Naive thymus-derived CD8-positive, alpha-beta T cell (primary cell): ENCODE results near the gene DNAJA1. TPM values are rescaled to one million over a fixed set of nuclear protein-coding genes. Genes with fewer than 3 reads are reported as not detected.
"Not testable (repeated sequence)": the region's sequence is repeated elsewhere in the genome, so short reads cannot be mapped to it uniquely, and the experiment has no call there.

ENCODE experiments used
- ATAC-seq, 2 donors: fragments of 150-1000 bp; cut with Tn5 transposase in 1 of 2; sonication (Bioruptor Pico), chemical (Tn5 transposase) in 1 of 2; 1 replicate in 1 of 2; 2 replicates in 1 of 2; pipeline ENCODE4 v1.10.0; 2021; ENCODE audit warnings: mild to moderate bottlenecking in 2 of 2, moderate library complexity in 2 of 2
- POLR2A ChIA-PET: fragments of 350-600 bp; sonication (Branson Sonifier 250); formaldehyde crosslinking; loops from one replicate; lab custom pipeline; 2021; ENCODE audit warnings: antibody characterized with exemption; lab: Charles Lee
- DNase-seq, 10 donors: peaks; one replicate each; pipeline versions ENCODE4 v3.0.0 to v3.0.0-alpha.2; 2020 to 2022
- H3K27ac Mint-ChIP-seq, 10 donors: one replicate each; pipeline ENCODE4 v1.8.0; 2020 to 2022; ENCODE audit warnings: mild to moderate bottlenecking in 10 of 10, mixed read lengths in 10 of 10, moderate library complexity in 4 of 10, inconsistent platforms in 1 of 10
- H3K27me3 Mint-ChIP-seq, 5 donors: one replicate each; pipeline ENCODE4 v1.8.0; 2021 to 2022; ENCODE audit warnings: mixed read lengths in 5 of 5
- H3K36me3 Mint-ChIP-seq, 3 donors: one replicate each; pipeline ENCODE4 v1.8.0; 2020 to 2022; ENCODE audit warnings: mixed read lengths in 3 of 3, mild to moderate bottlenecking in 2 of 3, inconsistent platforms in 1 of 3
- H3K4me1 Mint-ChIP-seq, 4 donors: one replicate each; pipeline ENCODE4 v1.8.0; 2021 to 2022; ENCODE audit warnings: mixed read lengths in 4 of 4
- H3K4me3 Mint-ChIP-seq, 10 donors: one replicate each; pipeline ENCODE4 v1.8.0; 2020 to 2022; ENCODE audit warnings: mild to moderate bottlenecking in 10 of 10, mixed read lengths in 10 of 10, moderate library complexity in 6 of 10, inconsistent platforms in 1 of 10
- H3K9me3 Mint-ChIP-seq, 9 donors: one replicate each; pipeline ENCODE4 v1.8.0; 2020 to 2022; ENCODE audit warnings: mixed read lengths in 9 of 9, mild to moderate bottlenecking in 3 of 9, inconsistent platforms in 1 of 9, moderate library complexity in 1 of 9
- polyA plus RNA-seq, 3 donors: library from polyadenylated mRNA; unstranded; fragments of 300-500 nt; fragmentation: Illumina TruSeq; gene quantifications; one replicate each; pipeline ENCODE4 v1.2.3, GENCODE V29; 2021
- total RNA-seq, 8 experiments: library from RNA in 2 of 8; stranded (reverse) in 2 of 8; gene quantifications; one replicate each; pipeline ENCODE4 v1.2.3 and lab custom pipeline; 2021 to 2026

Gene DNAJA1
- total and polyA plus RNA-seq, 5 experiments from 2014 or later: 62.8 to 101 (median 70.7) TPM

GRCh38 chr9:33049680-33050361 lies 24.7 kb downstream of the DNAJA1 start:
- peak overlapping the region in 5 of 10 donors; percentile 9 to 84 (median 42) for H3K27ac Mint-ChIP-seq
- ATAC-seq (no peak), DNase-seq (no peak)
- H3K4me3 Mint-ChIP-seq: no peak overlapping the region
- H3K9me3 Mint-ChIP-seq: no peaks in the 10 kb centered on the region
- peaks cover 3 to 12% (median 8%) of the 10 kb centered on the region in 4 donors for H3K4me1 Mint-ChIP-seq
- H3K36me3 Mint-ChIP-seq: peaks cover 4 to 76% (median 28%) of the 10 kb centered on the region in 3 donors
- H3K27me3 Mint-ChIP-seq: no peaks in the 10 kb centered on the region
- POLR2A ChIA-PET: no interaction called here

- H3K9me3 Mint-ChIP-seq: no peaks in the 10 kb centered on the region
- no peaks in the 10 kb centered on the region for H3K27me3 Mint-ChIP-seq
- H3K4me1 Mint-ChIP-seq: peaks cover 1 to 8% (median 6%) of the 10 kb centered on the region in 4 donors
- no peak for DNase-seq
- peaks cover 4 to 79% (median 24%) of the 10 kb centered on the region in 3 donors for H3K36me3 Mint-ChIP-seq
- no peak overlapping the region for H3K4me3 Mint-ChIP-seq
- ATAC-seq: no peak
- peak overlapping the region in 1 of 10 donors; percentile 10 for H3K27ac Mint-ChIP-seq
- POLR2A ChIA-PET: no interaction called here
Observed at GRCh38 chr9:33051144-33051543, 26.1 kb downstream of the DNAJA1 start.

- no peak overlapping the region for H3K4me3 Mint-ChIP-seq
- no peaks in the 10 kb centered on the region for H3K9me3 Mint-ChIP-seq
- POLR2A ChIA-PET: no interaction called here
- H3K4me1 Mint-ChIP-seq: peaks cover 5 to 11% (median 6%) of the 10 kb centered on the region in 4 donors
- H3K27ac Mint-ChIP-seq: peak overlapping the region in 6 of 10 donors; percentile 5 to 47 (median 18)
- H3K36me3 Mint-ChIP-seq: peaks cover 0 to 95% (median 29%) of the 10 kb centered on the region in 3 donors
- DNase-seq (no peak), ATAC-seq (no peak)
- H3K27me3 Mint-ChIP-seq: no peaks in the 10 kb centered on the region
Observed at GRCh38 chr9:33065157-33066076, 40.3 kb downstream of the DNAJA1 start.

GRCh38 chr9:33068991-33069390 lies 43.9 kb downstream of the DNAJA1 start:
- POLR2A ChIA-PET: no interaction called here
- no peak for DNase-seq
- Mint-ChIP-seq H3K4me3 (no peak overlapping the region), H3K27ac (peak overlapping the region in 1 of 10 donors; percentile 37), H3K27me3 (no peaks in the 10 kb centered on the region), H3K4me1 (peaks cover 24 to 34% (median 30%) of the 10 kb centered on the region in 4 donors), H3K9me3 (no peaks in the 10 kb centered on the region), H3K36me3 (peaks cover 0 to 96% (median 13%) of the 10 kb centered on the region in 3 donors)
- ATAC-seq: no peak

- DNase-seq (peak; percentile 85 to 98 (median 96)), ATAC-seq (peak; percentile 92 to 95)
- peaks cover 20 to 53% (median 46%) of the 10 kb centered on the region in 4 donors for H3K4me1 Mint-ChIP-seq
- H3K4me3 Mint-ChIP-seq: peak within 1 kb of the TSS; percentile 92 to 100 (median 99)
- POLR2A ChIA-PET: interaction anchor here (0.5 to 2.3 kb wide), 22 partner anchors 9 to 526 kb away, joined by 3 to 19 read pairs (median 3); partner anchors contain the start of genes B4GALT1, BAG1, CHMP5 and DNAJA1
- H3K36me3 Mint-ChIP-seq: peaks cover 0 to 35% (median 0%) of the 10 kb centered on the region in 3 donors
- H3K27ac Mint-ChIP-seq: peak within 1 kb of the TSS; percentile 96 to 100 (median 100)
- no peaks in the 10 kb centered on the region for H3K9me3 Mint-ChIP-seq
- H3K27me3 Mint-ChIP-seq: peaks cover 0 to 2% (median 0%) of the 10 kb centered on the region in 5 donors
Observed at GRCh38 chr9:33076046-33077004, 51.3 kb downstream of the DNAJA1 start, which contains the start of gene SMU1. TSS of gene SMU1 (minus strand) at chr9:33076674. CDS start at chr9:33076608, 66 bp downstream.

- H3K4me1 Mint-ChIP-seq: peaks cover 19 to 39% (median 28%) of the 10 kb centered on the region in 4 donors
- POLR2A ChIA-PET: interaction anchor here (0.6 to 0.7 kb wide), 2 partner anchors 44 to 86 kb away, joined by 3 read pairs; partner anchors contain the start of gene B4GALT1
Observed at GRCh38 chr9:33080534-33080933, 55.5 kb downstream of the DNAJA1 start.

GRCh38 chr9:33081128-33081851 lies 56.2 kb downstream of the DNAJA1 start:
- no peak overlapping the region for H3K27ac Mint-ChIP-seq
- H3K36me3 Mint-ChIP-seq: no peaks in the 10 kb centered on the region
- POLR2A ChIA-PET: interaction anchor here (0.6 kb wide), 1 partner anchor 86 kb away, joined by 3 read pairs; the partner anchor contains the start of gene B4GALT1
- DNase-seq (peak; percentile 16 to 83 (median 67)), ATAC-seq (peak; percentile 47 to 48)
- H3K27me3 Mint-ChIP-seq: peaks cover 0 to 2% (median 0%) of the 10 kb centered on the region in 5 donors
- H3K4me3 Mint-ChIP-seq: no peak overlapping the region
- H3K9me3 Mint-ChIP-seq: no peaks in the 10 kb centered on the region
- H3K4me1 Mint-ChIP-seq: peaks cover 14 to 38% (median 24%) of the 10 kb centered on the region in 4 donors

More at GRCh38 chr9:33080534-33080933, 55.5 kb downstream of the DNAJA1 start:
- Mint-ChIP-seq H3K36me3 (no peaks in the 10 kb centered on the region), H3K27ac (no peak overlapping the region), H3K9me3 (no peaks in the 10 kb centered on the region), H3K4me3 (no peak overlapping the region), H3K27me3 (peaks cover 0 to 2% (median 0%) of the 10 kb centered on the region in 5 donors)
- no peak for ATAC-seq
- peak in 1 of 10 donors; percentile 17 for DNase-seq

- POLR2A ChIA-PET: interaction anchor here (1.1 kb wide), 1 partner anchor 86 kb away, joined by 4 read pairs; the partner anchor contains the start of gene B4GALT1
- no peaks in the 10 kb centered on the region for H3K9me3 Mint-ChIP-seq
- peak in 5 of 10 donors; percentile 23 to 39 (median 34) for DNase-seq
- no peaks in the 10 kb centered on the region for H3K36me3 Mint-ChIP-seq
- H3K4me1 Mint-ChIP-seq: peaks cover 5 to 31% (median 19%) of the 10 kb centered on the region in 4 donors
- H3K27ac Mint-ChIP-seq: peak overlapping the region; percentile 19 to 85 (median 76)
- H3K27me3 Mint-ChIP-seq: no peaks in the 10 kb centered on the region
- peak; percentile 42 to 52 for ATAC-seq
- H3K4me3 Mint-ChIP-seq: peak overlapping the region in 9 of 10 donors; percentile 49 to 83 (median 61)
Observed at GRCh38 chr9:33082128-33082527, 57.1 kb downstream of the DNAJA1 start.

- DNase-seq: peak in 3 of 10 donors; percentile 13 to 47 (median 38)
- peaks cover 0 to 26% (median 16%) of the 10 kb centered on the region in 4 donors for H3K4me1 Mint-ChIP-seq
- H3K27me3 Mint-ChIP-seq: no peaks in the 10 kb centered on the region
- peak; percentile 32 to 35 for ATAC-seq
- peak overlapping the region; percentile 19 to 85 (median 67) for H3K27ac Mint-ChIP-seq
- peak overlapping the region in 9 of 10 donors; percentile 49 to 83 (median 61) for H3K4me3 Mint-ChIP-seq
- H3K9me3 Mint-ChIP-seq: no peaks in the 10 kb centered on the region
- no peaks in the 10 kb centered on the region for H3K36me3 Mint-ChIP-seq
- POLR2A ChIA-PET: interaction anchor here (1.1 kb wide), 1 partner anchor 85 kb away, joined by 4 read pairs; the partner anchor contains the start of gene B4GALT1
Observed at GRCh38 chr9:33082538-33083326, 57.7 kb downstream of the DNAJA1 start.

- not testable (repeated sequence) for H3K27me3 Mint-ChIP-seq, H3K36me3 Mint-ChIP-seq, H3K9me3 Mint-ChIP-seq, ATAC-seq, DNase-seq, H3K27ac Mint-ChIP-seq
- Mint-ChIP-seq H3K4me1 (peaks cover 0 to 23% (median 12%) of the 10 kb centered on the region in 4 donors), H3K4me3 (peak overlapping the region in 1 of 10 donors; percentile 15)
- POLR2A ChIA-PET: interaction anchor here (0.6 kb wide), 1 partner anchor 111 kb away, joined by 3 read pairs; no protein-coding TSS in a partner anchor
Observed at GRCh38 chr9:33085672-33086071, 60.6 kb downstream of the DNAJA1 start.
